SK-N-SH (cell line): Measurements from ENCODE around the gene MAST2.

Experiments
- ELF1 ChIP-seq: IDR thresholded peaks from 2 replicates; pipeline ENCODE4 v1.4.0; 2012
- EP300 ChIP-seq, 2 experiments: IDR thresholded peaks; 2 replicates each; pipeline versions ENCODE4 v1.4.0 to v1.6.1; 2012; ENCODE audit warnings: borderline replicate concordance in 1 of 2, low read depth in 1 of 2, low read length in 1 of 2
- EZH2phosphoT487 ChIP-seq: fragments of 200-600 bp; sonication (generic); IDR thresholded peaks from 2 replicates; pipeline ENCODE4 v1.6.1; 2017; ENCODE audit warnings: low read depth, mixed run types, mild to moderate bottlenecking, antibody characterized with exemption, moderate library complexity, borderline replicate concordance
- MXI1 ChIP-seq: IDR thresholded peaks from 2 replicates; pipeline ENCODE4 v1.6.1; 2012; ENCODE audit warnings: mild to moderate bottlenecking, low read depth, low read length, improper control_type of control experiment
- POLR2AphosphoS5 ChIP-seq: IDR thresholded peaks from 2 replicates; pipeline ENCODE4 v1.6.1; 2012; ENCODE audit warnings: low read depth, low read length
- RAD21 ChIP-seq: IDR thresholded peaks from 2 replicates; pipeline ENCODE4 v1.6.1; 2012; ENCODE audit warnings: mild to moderate bottlenecking, low read length
- REST ChIP-seq: IDR thresholded peaks from 2 replicates; pipeline ENCODE4 v1.6.1; 2012; ENCODE audit warnings: mild to moderate bottlenecking, low read depth, low read length, moderate library complexity
- SIN3A ChIP-seq: IDR thresholded peaks from 2 replicates; pipeline ENCODE4 v1.6.1; 2012; ENCODE audit warnings: low read depth, mild to moderate bottlenecking, low read length, moderate library complexity, borderline replicate concordance
- TCF12 ChIP-seq: IDR thresholded peaks from 2 replicates; pipeline ENCODE4 v1.4.0; 2012
- YY1 ChIP-seq: IDR thresholded peaks from 2 replicates; pipeline ENCODE4 v1.4.0; 2012; ENCODE audit warnings: low read depth, mild to moderate bottlenecking
- TF ChIP-seq, protein P1 (sequence below): fragments of 200-600 bp; sonication (generic); IDR thresholded peaks from 2 replicates; pipeline ENCODE4 v1.6.1; 2017; ENCODE audit warnings: antibody characterized with exemption, mild to moderate bottlenecking, moderate library complexity

DNA sequence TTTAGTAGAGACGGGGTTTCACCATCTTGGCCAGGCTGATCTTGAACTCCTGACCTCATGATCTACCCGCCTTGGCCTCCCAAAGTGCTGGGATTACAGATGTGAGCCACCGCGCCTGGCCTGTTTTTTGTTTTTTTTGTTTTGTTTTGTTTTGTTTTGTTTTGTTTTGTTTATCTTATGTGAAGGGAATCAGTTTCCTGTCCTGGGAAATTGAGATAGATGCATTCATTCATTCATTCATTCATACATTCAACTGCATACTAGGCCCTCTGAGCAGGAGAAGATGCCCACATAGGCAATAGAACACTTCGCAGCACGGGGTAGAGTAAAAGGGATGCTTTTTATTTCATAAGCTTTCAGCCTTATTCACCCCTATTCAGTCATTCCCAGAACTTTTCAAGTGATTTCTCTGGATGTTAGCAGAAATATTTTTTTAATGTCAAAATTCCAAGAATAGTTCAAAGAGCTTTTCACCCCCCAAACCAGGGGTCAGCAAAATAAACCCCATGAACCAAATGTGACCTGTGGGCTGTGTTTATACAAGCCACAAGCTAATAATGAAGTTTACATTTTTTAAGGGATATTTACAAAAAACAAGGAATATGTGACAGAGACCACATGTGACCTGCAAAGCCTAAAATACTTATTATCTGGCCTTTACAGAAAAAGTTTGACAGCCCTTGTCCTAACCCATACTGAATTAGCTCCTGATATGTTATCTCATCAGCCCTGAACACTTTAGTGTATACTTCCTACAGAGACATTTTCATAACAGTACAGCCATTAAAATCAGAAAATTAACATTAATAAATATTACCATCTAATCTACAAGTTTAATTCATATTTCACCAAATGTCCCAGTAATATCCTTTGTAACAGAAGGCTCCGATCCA, 127.1 kb downstream of the MAST2 start:
- no peak for TF ChIP-seq REST
- TF ChIP-seq YY1, result no peak
- TF ChIP-seq POLR2AphosphoS5, result no peak
- no peak for TF ChIP-seq RAD21
- TF ChIP-seq, protein P1, sequence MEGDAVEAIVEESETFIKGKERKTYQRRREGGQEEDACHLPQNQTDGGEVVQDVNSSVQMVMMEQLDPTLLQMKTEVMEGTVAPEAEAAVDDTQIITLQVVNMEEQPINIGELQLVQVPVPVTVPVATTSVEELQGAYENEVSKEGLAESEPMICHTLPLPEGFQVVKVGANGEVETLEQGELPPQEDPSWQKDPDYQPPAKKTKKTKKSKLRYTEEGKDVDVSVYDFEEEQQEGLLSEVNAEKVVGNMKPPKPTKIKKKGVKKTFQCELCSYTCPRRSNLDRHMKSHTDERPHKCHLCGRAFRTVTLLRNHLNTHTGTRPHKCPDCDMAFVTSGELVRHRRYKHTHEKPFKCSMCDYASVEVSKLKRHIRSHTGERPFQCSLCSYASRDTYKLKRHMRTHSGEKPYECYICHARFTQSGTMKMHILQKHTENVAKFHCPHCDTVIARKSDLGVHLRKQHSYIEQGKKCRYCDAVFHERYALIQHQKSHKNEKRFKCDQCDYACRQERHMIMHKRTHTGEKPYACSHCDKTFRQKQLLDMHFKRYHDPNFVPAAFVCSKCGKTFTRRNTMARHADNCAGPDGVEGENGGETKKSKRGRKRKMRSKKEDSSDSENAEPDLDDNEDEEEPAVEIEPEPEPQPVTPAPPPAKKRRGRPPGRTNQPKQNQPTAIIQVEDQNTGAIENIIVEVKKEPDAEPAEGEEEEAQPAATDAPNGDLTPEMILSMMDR, result no peak
- no peak for TF ChIP-seq EP300 (IDR thresholded peaks at IDR 0.05; ENCODE audit: borderline replicate concordance in 1 of 2, low read depth in 1 of 2, low read length in 1 of 2)
- TF ChIP-seq SIN3A, result no peak
- TF ChIP-seq MXI1, result no peak
- no peak for TF ChIP-seq TCF12
- no peak for TF ChIP-seq EZH2phosphoT487
- TF ChIP-seq ELF1, result no peak
